SK-N-SH treated with all-trans-retinoic acid at 6 μM for 48 hours (cell line): Measurements from ENCODE around the gene HIVEP3.

Experiments
- ATAC-seq: fragments of 200-7000 bp; cut with Tn5 transposase; 3 replicates; pipeline ENCODE4 v1.9.1; 2020; ENCODE audit warnings: mild to moderate bottlenecking, moderate library complexity
- ARNTL ChIP-seq: fragments of 450-650 bp; formaldehyde crosslinking; IDR thresholded peaks from 2 replicates; pipeline ENCODE4 v1.5.0; 2020; ENCODE audit warnings: low read depth, mild to moderate bottlenecking, moderate library complexity, borderline replicate concordance
- BACH2 ChIP-seq: fragments of 250-450 bp; sonication (Bioruptor Pico); IDR thresholded peaks from 2 replicates; pipeline ENCODE4 v1.9.0; 2021; ENCODE audit warnings: mild to moderate bottlenecking, borderline replicate concordance
- CSDC2 ChIP-seq: fragments of 250-450 bp; sonication (Bioruptor Pico); IDR thresholded peaks from 2 replicates; pipeline ENCODE4 v1.5.0; 2020; ENCODE audit warnings: mild to moderate bottlenecking, moderate library complexity
- CSRNP3 ChIP-seq: fragments of 250-450 bp; sonication (Bioruptor Pico); IDR thresholded peaks from 2 replicates; pipeline ENCODE4 v1.5.1; 2021; ENCODE audit warnings: mild to moderate bottlenecking, moderate library complexity
- ESRRG ChIP-seq: fragments of 250-450 bp; sonication (Bioruptor Pico); IDR thresholded peaks from 2 replicates; pipeline ENCODE4 v1.6.1; 2021; ENCODE audit warnings: mild to moderate bottlenecking
- GLIS3 ChIP-seq: fragments of 250-450 bp; sonication (Bioruptor Pico); IDR thresholded peaks from 2 replicates; pipeline ENCODE4 v1.5.0; 2020; ENCODE audit warnings: mild to moderate bottlenecking, moderate library complexity
- ISL1 ChIP-seq: fragments of 250-450 bp; sonication (Bioruptor Pico); IDR thresholded peaks from 2 replicates; pipeline ENCODE4 v2.1.2; 2022; ENCODE audit warnings: mild to moderate bottlenecking, moderate library complexity
- OSR1 ChIP-seq: fragments of 250-450 bp; sonication (Bioruptor Pico); IDR thresholded peaks from 2 replicates; pipeline ENCODE4 v1.8.0; 2022; ENCODE audit warnings: moderate library complexity, mild to moderate bottlenecking, inconsistent platforms
- POU6F1 ChIP-seq: fragments of 250-450 bp; sonication (Bioruptor Pico); IDR thresholded peaks from 2 replicates; pipeline ENCODE4 v1.8.0; 2021; ENCODE audit warnings: low read depth, mild to moderate bottlenecking, moderate library complexity, borderline replicate concordance
- RARB ChIP-seq: fragments of 250-450 bp; sonication (Bioruptor Pico); IDR thresholded peaks from 2 replicates; pipeline ENCODE4 v1.8.0; 2021; ENCODE audit warnings: mild to moderate bottlenecking, moderate library complexity
- TOX ChIP-seq: fragments of 250-450 bp; sonication (Bioruptor Pico); IDR thresholded peaks from 2 replicates; pipeline ENCODE4 v1.8.0; 2021; ENCODE audit warnings: mild to moderate bottlenecking, moderate library complexity, borderline replicate concordance
- TSHZ2 ChIP-seq: fragments of 250-450 bp; sonication (Bioruptor Pico); IDR thresholded peaks from 2 replicates; pipeline ENCODE4 v1.5.0; 2020; ENCODE audit warnings: mild to moderate bottlenecking, moderate library complexity
- ZFP3 ChIP-seq: fragments of 250-450 bp; sonication (Bioruptor Pico); IDR thresholded peaks from 2 replicates; pipeline ENCODE4 v1.5.0; 2020; ENCODE audit warnings: mild to moderate bottlenecking, moderate library complexity
- ZFP30 ChIP-seq: fragments of 450-650 bp; formaldehyde crosslinking; IDR thresholded peaks from 2 replicates; pipeline ENCODE4 v1.5.0; 2022; ENCODE audit warnings: mild to moderate bottlenecking, moderate library complexity
- TF ChIP-seq, protein P1 (sequence below): fragments of 250-450 bp; sonication (Bioruptor Pico); IDR thresholded peaks from 2 replicates; pipeline ENCODE4 v1.8.0; 2020; ENCODE audit warnings: mild to moderate bottlenecking, moderate library complexity, borderline replicate concordance

The HIVEP3 gene

DNA sequence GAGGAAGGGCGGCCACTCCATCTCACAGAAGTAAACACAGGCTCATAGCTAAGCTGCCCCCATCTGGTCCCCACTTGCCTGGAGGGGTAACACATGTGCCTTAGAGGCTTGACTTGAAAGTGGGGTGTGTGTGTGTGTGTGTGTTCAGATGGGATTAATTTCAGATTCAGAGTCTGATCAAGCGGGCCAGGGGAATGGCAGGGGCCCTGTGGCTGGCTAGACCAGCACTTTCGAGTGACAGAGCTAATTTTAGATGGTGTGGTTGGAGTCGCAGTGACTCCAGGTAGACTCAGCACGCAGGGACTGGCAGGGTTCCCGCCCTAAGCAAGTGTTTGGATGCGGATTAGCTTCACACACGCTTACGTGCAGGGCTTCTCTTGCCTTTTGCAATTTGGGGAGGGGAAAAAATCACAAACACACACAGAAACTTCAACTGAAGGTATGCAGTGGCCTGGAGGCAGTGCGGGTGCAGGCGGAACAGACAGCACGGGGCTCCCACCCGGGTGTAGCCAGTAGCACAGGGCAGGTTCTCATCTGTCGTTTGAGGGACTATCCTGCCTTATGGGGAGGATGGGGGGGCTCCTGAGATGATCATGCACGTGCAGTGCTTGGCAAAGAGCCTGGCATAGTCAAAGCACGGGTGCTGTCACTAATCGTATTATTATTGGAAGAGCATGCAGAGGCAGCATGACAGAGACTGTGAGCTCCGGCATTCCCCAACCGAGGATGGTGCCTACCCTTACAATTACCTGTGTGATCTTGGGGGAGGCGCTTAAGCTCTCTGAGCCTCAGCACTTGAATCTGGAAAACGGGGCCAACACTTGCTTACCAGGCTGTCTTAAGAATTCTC is 435.5 kb downstream of the HIVEP3 start:
- TF ChIP-seq, protein P1, sequence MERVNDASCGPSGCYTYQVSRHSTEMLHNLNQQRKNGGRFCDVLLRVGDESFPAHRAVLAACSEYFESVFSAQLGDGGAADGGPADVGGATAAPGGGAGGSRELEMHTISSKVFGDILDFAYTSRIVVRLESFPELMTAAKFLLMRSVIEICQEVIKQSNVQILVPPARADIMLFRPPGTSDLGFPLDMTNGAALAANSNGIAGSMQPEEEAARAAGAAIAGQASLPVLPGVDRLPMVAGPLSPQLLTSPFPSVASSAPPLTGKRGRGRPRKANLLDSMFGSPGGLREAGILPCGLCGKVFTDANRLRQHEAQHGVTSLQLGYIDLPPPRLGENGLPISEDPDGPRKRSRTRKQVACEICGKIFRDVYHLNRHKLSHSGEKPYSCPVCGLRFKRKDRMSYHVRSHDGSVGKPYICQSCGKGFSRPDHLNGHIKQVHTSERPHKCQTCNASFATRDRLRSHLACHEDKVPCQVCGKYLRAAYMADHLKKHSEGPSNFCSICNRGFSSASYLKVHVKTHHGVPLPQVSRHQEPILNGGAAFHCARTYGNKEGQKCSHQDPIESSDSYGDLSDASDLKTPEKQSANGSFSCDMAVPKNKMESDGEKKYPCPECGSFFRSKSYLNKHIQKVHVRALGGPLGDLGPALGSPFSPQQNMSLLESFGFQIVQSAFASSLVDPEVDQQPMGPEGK, result no peak

DNA sequence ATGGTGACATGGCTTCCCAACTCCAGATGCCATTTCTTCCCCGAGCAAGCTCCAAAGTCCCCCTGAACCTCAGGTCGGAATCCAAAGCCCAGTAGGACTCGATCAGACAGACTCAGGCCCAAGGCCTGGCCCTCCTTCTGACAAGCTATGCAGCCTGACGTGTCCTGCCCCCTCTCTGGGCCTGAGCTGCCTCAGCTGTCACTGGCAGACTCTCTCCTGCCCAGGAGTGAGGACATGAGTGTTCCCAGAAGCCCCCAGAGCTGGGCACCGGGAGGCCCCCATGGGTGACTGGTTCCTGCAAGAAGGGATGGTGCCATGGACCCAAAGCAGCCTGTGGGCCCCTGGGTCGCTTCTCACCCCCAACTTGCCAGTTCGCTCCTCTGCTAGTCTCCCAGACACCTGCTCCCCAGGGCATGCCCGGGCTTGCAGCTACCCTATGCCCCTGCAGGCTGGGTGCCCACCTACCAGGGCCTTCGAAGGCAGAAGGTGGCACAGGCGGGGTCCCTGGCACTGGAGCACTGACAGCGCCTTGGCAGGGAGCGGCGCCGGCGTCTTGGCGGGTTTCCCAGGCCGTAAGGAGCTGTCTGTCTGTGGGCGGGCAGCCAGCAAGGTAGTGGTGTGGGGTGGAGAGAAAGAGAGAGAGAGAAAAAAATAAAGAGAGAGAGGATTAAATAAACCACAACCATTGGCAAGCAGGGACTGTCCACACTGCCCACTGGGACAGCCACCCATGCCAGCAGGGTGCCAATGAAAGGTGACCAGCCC is 436.5 kb downstream of the HIVEP3 start:
- TF ChIP-seq ARNTL (no peak), POU6F1 (CRISPR knock-in tag) (no peak), GLIS3 (CRISPR knock-in tag) (no peak), OSR1 (CRISPR knock-in tag) (no peak), CSDC2 (CRISPR knock-in tag) (0 out of 2 replicates have a peak, but pooled peaks have one; percentile 32)

More for the DNA sequence above, 435.5 kb downstream of the HIVEP3 start:
- ATAC-seq, result peak; percentile 3; the same call in 2 of the 3 replicates

GRCh38 chr1:41481109-41481775 is 437.5 kb downstream of the HIVEP3 start:
- TF ChIP-seq OSR1 (CRISPR knock-in tag), result no peak
- TF ChIP-seq ZFP3 (CRISPR knock-in tag), result no peak
- TF ChIP-seq CSDC2 (CRISPR knock-in tag), result no peak
- TF ChIP-seq ZFP30 (CRISPR knock-in tag), result no peak
- no peak for TF ChIP-seq CSRNP3
- TF ChIP-seq GLIS3 (CRISPR knock-in tag), result no peak
- ATAC-seq, result no peak

More for the DNA sequence above, 436.5 kb downstream of the HIVEP3 start:
- ATAC-seq, result peak; percentile 50

GRCh38 chr1:41480204-41481108 is 438.3 kb downstream of the HIVEP3 start:
- no peak for ATAC-seq
- TF ChIP-seq TOX (CRISPR knock-in tag), result no peak
- TF ChIP-seq ZFP3 (CRISPR knock-in tag), result no peak
- no peak for TF ChIP-seq BACH2 (CRISPR knock-in tag)
- TF ChIP-seq TSHZ2 (CRISPR knock-in tag), result no peak
- no peak for TF ChIP-seq OSR1 (CRISPR knock-in tag)

DNA sequence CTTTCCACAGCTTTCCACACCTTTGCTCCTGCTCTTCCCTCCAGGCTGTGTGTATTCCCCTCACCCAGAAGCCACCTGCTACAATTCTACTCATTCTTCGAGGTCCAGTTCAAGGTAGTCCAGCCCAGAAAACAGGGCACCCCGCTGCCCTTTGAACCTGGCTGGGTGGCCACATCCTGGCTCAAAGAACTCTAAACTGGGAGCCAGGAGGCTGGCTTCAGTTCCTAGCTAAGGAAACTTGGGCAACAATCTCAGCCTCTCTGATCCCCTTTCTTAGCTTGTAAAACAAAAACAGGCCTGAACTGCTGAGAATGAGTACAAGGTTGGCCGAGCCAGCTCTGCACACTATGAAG is 438.9 kb downstream of the HIVEP3 start:
- ATAC-seq, result no peak
- TF ChIP-seq ZFP30 (CRISPR knock-in tag), result no peak
- no peak for TF ChIP-seq TSHZ2 (CRISPR knock-in tag)
- no peak for TF ChIP-seq POU6F1 (CRISPR knock-in tag)
- no peak for TF ChIP-seq ISL1 (CRISPR knock-in tag)
- TF ChIP-seq ESRRG (CRISPR knock-in tag), result no peak
- TF ChIP-seq ARNTL, result no peak
- TF ChIP-seq RARB (CRISPR knock-in tag), result no peak
